GM23338 (cell line): ENCODE measurements around the gene PRKCH. TPM values are rescaled to one million over a fixed set of nuclear protein-coding genes. Genes with fewer than 3 reads are reported as not detected.

Experiments used
- ATAC-seq: fragments of 200-7000 bp; cut with Tn5 transposase; 3 replicates; pipeline ENCODE4 v1.9.1; 2020
- DNase-seq: peaks from one replicate; pipeline ENCODE4 v3.0.0-alpha.2; 2015; ENCODE audit warnings: low spot score
- H2AFZ ChIP-seq: fragments of 200-600 bp; sonication (generic); 2 replicates; pipeline ENCODE4 v1.8.0; 2016; ENCODE audit warnings: antibody characterized with exemption, mild to moderate bottlenecking, moderate library complexity
- H3F3A ChIP-seq: fragments of 200-600 bp; sonication (generic); replicated peaks from 2 replicates; pipeline ENCODE4 v1.8.0; 2017; ENCODE audit warnings: antibody characterized with exemption, mixed run types, low read depth
- H3K27ac ChIP-seq: fragments of 200-600 bp; sonication (generic); 2 replicates; pipeline ENCODE4 v1.6.1; 2016; ENCODE audit warnings: low read depth
- H3K27me3 ChIP-seq: fragments of 200-600 bp; sonication (generic); 2 replicates; pipeline ENCODE4 v1.8.0; 2016; ENCODE audit warnings: mild to moderate bottlenecking, mixed run types, moderate library complexity; ENCODE audit not compliant: insufficient read depth
- H3K36me3 ChIP-seq: fragments of 200-600 bp; sonication (generic); 2 replicates; pipeline ENCODE4 v1.8.0; 2016; ENCODE audit warnings: mild to moderate bottlenecking; ENCODE audit not compliant: insufficient read depth
- H3K4me1 ChIP-seq: fragments of 200-600 bp; sonication (generic); 2 replicates; pipeline ENCODE4 v1.8.0; 2016; ENCODE audit warnings: mild to moderate bottlenecking, moderate library complexity; ENCODE audit not compliant: insufficient read depth
- H3K4me2 ChIP-seq: fragments of 200-600 bp; sonication (generic); 2 replicates; pipeline ENCODE4 v1.7.1; 2017; ENCODE audit warnings: mixed run types
- H3K4me3 ChIP-seq: fragments of 200-600 bp; sonication (generic); 2 replicates; pipeline ENCODE4 v1.6.1; 2016; ENCODE audit warnings: mixed run types
- H3K79me2 ChIP-seq: fragments of 200-600 bp; sonication (generic); replicated peaks from 2 replicates; pipeline ENCODE4 v1.8.0; 2017; ENCODE audit warnings: mild to moderate bottlenecking; ENCODE audit not compliant: insufficient read depth
- H3K9me2 ChIP-seq: fragments of 200-600 bp; sonication (generic); 2 replicates; pipeline ENCODE4 v1.8.0; 2017; ENCODE audit not compliant: insufficient read depth
- H4K20me1 ChIP-seq: fragments of 200-600 bp; sonication (generic); replicated peaks from 2 replicates; pipeline ENCODE4 v1.8.0; 2017; ENCODE audit warnings: mild to moderate bottlenecking; ENCODE audit not compliant: insufficient read depth
- H3K27ac Mint-ChIP-seq: 2 replicates; pipeline ENCODE4 v1.8.0; 2020; ENCODE audit warnings: inconsistent platforms, mild to moderate bottlenecking, moderate library complexity, mixed read lengths
- H3K27me3 Mint-ChIP-seq: 3 replicates; pipeline ENCODE4 v1.8.0; 2022; ENCODE audit warnings: low read depth, mild to moderate bottlenecking, moderate library complexity, mixed read lengths, inconsistent platforms; ENCODE audit not compliant: insufficient read depth, poor library complexity
- H3K36me3 Mint-ChIP-seq: 3 replicates; pipeline ENCODE4 v1.8.0; 2021; ENCODE audit warnings: low read depth, mild to moderate bottlenecking, inconsistent platforms, moderate library complexity, mixed read lengths
- H3K4me1 Mint-ChIP-seq: 3 replicates; pipeline ENCODE4 v1.8.0; 2020; ENCODE audit warnings: mild to moderate bottlenecking, inconsistent platforms, mixed read lengths
- H3K4me3 Mint-ChIP-seq: 3 replicates; pipeline ENCODE4 v1.8.0; 2021; ENCODE audit warnings: moderate library complexity, mild to moderate bottlenecking, inconsistent platforms, mixed read lengths
- H3K9me3 Mint-ChIP-seq: 3 replicates; pipeline ENCODE4 v1.8.0; 2020; ENCODE audit warnings: moderate library complexity, mild to moderate bottlenecking, inconsistent platforms, mixed read lengths
- CREB1 ChIP-seq: fragments of 250-450 bp; sonication (Bioruptor Pico); IDR thresholded peaks from 2 replicates; pipeline ENCODE4 v1.5.0; 2020; ENCODE audit warnings: low read depth, mild to moderate bottlenecking, moderate library complexity
- ETS1 ChIP-seq: IDR thresholded peaks from 2 replicates; pipeline ENCODE4 v1.6.1; 2016; ENCODE audit warnings: antibody characterized with exemption
- EZH2 ChIP-seq: fragments of 200-600 bp; sonication (generic); IDR thresholded peaks from one replicate; pipeline ENCODE4 v1.8.0; 2017; ENCODE audit warnings: antibody characterized with exemption, mild to moderate bottlenecking, low read depth; ENCODE audit not compliant: unreplicated experiment
- NANOG ChIP-seq: IDR thresholded peaks from 2 replicates; pipeline ENCODE4 v1.6.1; 2016; ENCODE audit warnings: antibody characterized with exemption, borderline replicate concordance
- POLR2AphosphoS5 ChIP-seq: IDR thresholded peaks from 2 replicates; pipeline ENCODE4 v1.6.1; 2016; ENCODE audit warnings: antibody characterized with exemption, low read depth
- ZNF331 ChIP-seq: fragments of 250-450 bp; sonication (Bioruptor Pico); IDR thresholded peaks from 2 replicates; pipeline ENCODE4 v1.5.0; 2020; ENCODE audit warnings: low read depth, mild to moderate bottlenecking, moderate library complexity
- polyA plus RNA-seq: library from polyadenylated mRNA; unstranded; fragments of >200 nt; fragmentation: Nextera tagmentation; extraction: Ambion mirVana; gene quantifications from 2 replicates; pipeline ENCODE4 v1.2.1, GENCODE V29; 2016
- total RNA-seq: library from RNA; depleted of rRNA; stranded (reverse); fragments of >200 nt; shearing (Covaris generic); gene quantifications from 2 replicates; pipeline ENCODE4 v1.2.3, GENCODE V29; 2014
- TF ChIP-seq, protein P1 (sequence below): fragments of 250-450 bp; sonication (Bioruptor Pico); IDR thresholded peaks from 2 replicates; pipeline ENCODE4 v1.5.0; 2020; ENCODE audit warnings: mild to moderate bottlenecking, moderate library complexity
- TF ChIP-seq, protein P2 (sequence below), 2 experiments: fragments of 200-600 bp in 1 of 2; sonication (generic) in 1 of 2; conservative IDR thresholded peaks; 2 replicates each; pipeline versions ENCODE4 v1.5.1 to v1.6.1; 2016 to 2017; ENCODE audit warnings: antibody characterized with exemption in 2 of 2, low read depth in 2 of 2, mild to moderate bottlenecking in 2 of 2, moderate library complexity in 1 of 2

Gene PRKCH
- total and polyA plus RNA-seq, 2 experiments from 2014 or later = 5.4 to 10.1 TPM

DNA sequence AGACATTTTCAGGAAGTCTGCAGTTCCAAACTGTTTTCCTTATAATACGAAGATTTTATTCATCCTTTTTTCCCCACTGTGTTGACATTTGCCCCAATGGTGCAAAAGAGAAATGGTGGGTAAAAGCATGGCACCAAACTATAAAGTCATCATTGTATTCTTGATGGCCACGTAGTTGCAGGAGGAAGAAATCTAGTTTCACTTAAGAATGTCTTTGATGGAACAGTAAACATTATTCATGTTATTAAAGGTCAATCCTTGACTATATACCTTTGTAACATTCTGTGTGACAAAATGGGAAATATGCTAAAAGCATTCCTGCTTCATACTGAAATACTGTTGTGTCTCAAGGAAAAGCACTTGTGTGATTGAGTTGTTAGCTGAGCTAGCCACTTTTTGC, 80.1 kb downstream of the PRKCH start (continued):
- TF ChIP-seq, protein P1, sequence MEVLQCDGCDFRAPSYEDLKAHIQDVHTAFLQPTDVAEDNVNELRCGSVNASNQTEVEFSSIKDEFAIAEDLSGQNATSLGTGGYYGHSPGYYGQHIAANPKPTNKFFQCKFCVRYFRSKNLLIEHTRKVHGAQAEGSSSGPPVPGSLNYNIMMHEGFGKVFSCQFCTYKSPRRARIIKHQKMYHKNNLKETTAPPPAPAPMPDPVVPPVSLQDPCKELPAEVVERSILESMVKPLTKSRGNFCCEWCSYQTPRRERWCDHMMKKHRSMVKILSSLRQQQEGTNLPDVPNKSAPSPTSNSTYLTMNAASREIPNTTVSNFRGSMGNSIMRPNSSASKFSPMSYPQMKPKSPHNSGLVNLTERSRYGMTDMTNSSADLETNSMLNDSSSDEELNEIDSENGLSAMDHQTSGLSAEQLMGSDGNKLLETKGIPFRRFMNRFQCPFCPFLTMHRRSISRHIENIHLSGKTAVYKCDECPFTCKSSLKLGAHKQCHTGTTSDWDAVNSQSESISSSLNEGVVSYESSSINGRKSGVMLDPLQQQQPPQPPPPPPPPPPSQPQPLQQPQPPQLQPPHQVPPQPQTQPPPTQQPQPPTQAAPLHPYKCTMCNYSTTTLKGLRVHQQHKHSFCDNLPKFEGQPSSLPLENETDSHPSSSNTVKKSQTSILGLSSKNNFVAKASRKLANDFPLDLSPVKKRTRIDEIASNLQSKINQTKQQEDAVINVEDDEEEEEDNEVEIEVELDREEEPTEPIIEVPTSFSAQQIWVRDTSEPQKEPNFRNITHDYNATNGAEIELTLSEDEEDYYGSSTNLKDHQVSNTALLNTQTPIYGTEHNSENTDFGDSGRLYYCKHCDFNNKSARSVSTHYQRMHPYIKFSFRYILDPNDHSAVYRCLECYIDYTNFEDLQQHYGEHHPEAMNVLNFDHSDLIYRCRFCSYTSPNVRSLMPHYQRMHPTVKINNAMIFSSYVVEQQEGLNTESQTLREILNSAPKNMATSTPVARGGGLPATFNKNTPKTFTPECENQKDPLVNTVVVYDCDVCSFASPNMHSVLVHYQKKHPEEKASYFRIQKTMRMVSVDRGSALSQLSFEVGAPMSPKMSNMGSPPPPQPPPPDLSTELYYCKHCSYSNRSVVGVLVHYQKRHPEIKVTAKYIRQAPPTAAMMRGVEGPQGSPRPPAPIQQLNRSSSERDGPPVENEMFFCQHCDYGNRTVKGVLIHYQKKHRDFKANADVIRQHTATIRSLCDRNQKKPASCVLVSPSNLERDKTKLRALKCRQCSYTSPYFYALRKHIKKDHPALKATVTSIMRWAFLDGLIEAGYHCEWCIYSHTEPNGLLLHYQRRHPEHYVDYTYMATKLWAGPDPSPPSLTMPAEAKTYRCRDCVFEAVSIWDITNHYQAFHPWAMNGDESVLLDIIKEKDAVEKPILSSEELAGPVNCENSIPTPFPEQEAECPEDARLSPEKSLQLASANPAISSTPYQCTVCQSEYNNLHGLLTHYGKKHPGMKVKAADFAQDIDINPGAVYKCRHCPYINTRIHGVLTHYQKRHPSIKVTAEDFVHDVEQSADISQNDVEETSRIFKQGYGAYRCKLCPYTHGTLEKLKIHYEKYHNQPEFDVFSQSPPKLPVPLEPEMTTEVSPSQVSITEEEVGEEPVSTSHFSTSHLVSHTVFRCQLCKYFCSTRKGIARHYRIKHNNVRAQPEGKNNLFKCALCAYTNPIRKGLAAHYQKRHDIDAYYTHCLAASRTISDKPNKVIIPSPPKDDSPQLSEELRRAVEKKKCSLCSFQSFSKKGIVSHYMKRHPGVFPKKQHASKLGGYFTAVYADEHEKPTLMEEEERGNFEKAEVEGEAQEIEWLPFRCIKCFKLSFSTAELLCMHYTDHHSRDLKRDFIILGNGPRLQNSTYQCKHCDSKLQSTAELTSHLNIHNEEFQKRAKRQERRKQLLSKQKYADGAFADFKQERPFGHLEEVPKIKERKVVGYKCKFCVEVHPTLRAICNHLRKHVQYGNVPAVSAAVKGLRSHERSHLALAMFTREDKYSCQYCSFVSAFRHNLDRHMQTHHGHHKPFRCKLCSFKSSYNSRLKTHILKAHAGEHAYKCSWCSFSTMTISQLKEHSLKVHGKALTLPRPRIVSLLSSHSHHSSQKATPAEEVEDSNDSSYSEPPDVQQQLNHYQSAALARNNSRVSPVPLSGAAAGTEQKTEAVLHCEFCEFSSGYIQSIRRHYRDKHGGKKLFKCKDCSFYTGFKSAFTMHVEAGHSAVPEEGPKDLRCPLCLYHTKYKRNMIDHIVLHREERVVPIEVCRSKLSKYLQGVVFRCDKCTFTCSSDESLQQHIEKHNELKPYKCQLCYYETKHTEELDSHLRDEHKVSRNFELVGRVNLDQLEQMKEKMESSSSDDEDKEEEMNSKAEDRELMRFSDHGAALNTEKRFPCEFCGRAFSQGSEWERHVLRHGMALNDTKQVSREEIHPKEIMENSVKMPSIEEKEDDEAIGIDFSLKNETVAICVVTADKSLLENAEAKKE = no peak
- TF ChIP-seq EZH2 (no peak), POLR2AphosphoS5 (no peak), ZNF331 (CRISPR knock-in tag) (no peak), CREB1 (no peak), ETS1 (no peak)

DNA sequence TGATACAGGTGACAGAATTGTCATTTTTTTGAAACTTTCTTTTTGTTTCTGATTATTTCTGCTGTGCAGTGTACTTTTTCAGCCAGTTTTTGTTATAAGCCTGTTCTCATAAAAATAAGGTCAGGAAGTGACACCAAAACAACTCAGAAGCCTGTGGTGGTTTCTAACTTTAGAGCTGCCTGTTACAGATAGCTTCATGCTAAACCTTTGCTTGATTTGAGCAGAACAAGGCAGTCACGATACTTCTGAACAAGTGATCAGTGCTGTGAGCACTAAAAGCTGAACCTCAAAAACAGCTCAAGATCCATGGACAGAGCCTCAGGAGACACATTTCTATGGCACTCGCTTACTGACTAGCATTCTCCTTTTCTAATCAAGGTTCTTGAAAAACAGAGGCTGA, 82.0 kb downstream of the PRKCH start:
- Mint-ChIP-seq H3K27ac (no peak overlapping the region), H3K4me3 (no peak overlapping the region), H3K36me3 (no peaks in the 10 kb centered on the region), H3K27me3 (no peaks in the 10 kb centered on the region), H3K4me1 (peaks cover 12% of the 10 kb centered on the region), H3K9me3 (no peaks in the 10 kb centered on the region)
- Histone ChIP-seq H3K27me3 (no peaks in the 10 kb centered on the region), H3K4me3 (no peak overlapping the region), H3K79me2 (no peaks in the 10 kb centered on the region), H4K20me1 (no peaks in the 10 kb centered on the region), H3K4me1 (peaks cover 11% of the 10 kb centered on the region; the same call in 1 of the 2 replicates), H3K4me2 (no peak overlapping the region), H3K36me3 (no peaks in the 10 kb centered on the region), H2AFZ (no peak overlapping the region), H3F3A (no peaks in the 10 kb centered on the region), H3K27ac (no peak overlapping the region), H3K9me2 (no peaks in the 10 kb centered on the region)
- no peak for ATAC-seq
- no peak for DNase-seq
- TF ChIP-seq, protein P2, sequence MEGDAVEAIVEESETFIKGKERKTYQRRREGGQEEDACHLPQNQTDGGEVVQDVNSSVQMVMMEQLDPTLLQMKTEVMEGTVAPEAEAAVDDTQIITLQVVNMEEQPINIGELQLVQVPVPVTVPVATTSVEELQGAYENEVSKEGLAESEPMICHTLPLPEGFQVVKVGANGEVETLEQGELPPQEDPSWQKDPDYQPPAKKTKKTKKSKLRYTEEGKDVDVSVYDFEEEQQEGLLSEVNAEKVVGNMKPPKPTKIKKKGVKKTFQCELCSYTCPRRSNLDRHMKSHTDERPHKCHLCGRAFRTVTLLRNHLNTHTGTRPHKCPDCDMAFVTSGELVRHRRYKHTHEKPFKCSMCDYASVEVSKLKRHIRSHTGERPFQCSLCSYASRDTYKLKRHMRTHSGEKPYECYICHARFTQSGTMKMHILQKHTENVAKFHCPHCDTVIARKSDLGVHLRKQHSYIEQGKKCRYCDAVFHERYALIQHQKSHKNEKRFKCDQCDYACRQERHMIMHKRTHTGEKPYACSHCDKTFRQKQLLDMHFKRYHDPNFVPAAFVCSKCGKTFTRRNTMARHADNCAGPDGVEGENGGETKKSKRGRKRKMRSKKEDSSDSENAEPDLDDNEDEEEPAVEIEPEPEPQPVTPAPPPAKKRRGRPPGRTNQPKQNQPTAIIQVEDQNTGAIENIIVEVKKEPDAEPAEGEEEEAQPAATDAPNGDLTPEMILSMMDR (conservative IDR thresholded peaks at IDR 0.05; ENCODE audit: low read depth in 2 of 2) = no peak
- TF ChIP-seq NANOG = no peak
